GM19193 (cell line): ENCODE results near the gene TSPY9.
"Not testable (repeated sequence)": the region's sequence is repeated elsewhere in the genome, so short reads cannot be mapped to it uniquely, and the experiment has no call there.

Source experiments
- POLR2A ChIP-seq: IDR thresholded peaks from 4 replicates; pipeline ENCODE4 v1.6.1; 2011; ENCODE audit not compliant: insufficient read depth, insufficient read length; ENCODE audit errors: extremely low read depth

TSPY9 gene, protein sequence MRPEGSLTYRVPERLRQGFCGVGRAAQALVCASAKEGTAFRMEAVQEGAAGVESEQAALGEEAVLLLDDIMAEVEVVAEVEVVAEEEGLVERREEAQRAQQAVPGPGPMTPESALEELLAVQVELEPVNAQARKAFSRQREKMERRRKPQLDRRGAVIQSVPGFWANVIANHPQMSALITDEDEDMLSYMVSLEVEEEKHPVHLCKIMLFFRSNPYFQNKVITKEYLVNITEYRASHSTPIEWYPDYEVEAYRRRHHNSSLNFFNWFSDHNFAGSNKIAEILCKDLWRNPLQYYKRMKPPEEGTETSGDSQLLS

DNA sequence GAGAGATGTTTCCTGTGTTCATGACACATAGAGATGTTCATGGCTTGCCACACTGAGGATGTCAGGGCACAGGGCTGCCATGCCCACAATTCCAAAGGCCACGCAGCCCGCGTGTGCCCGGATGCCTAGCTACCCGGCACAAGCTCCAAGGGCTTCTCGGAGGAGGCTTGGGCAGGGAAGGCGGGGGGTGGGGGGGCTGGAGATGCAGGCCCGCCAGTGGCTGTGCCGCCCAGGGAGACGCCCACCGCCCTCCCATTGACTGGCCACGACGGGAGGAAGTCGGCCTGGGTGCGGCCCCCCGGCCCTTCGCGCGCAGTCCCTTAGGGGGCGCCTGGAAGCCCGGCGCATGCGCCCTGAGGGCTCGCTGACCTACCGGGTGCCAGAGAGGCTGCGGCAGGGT, at the start of gene TSPY9:
Gene TSPY9 (plus strand): TSS at position 301 of the 400 bp plus-strand sequence. CDS start 46 bp downstream, at position 347.
- not testable (repeated sequence) for TF ChIP-seq POLR2A

DNA sequence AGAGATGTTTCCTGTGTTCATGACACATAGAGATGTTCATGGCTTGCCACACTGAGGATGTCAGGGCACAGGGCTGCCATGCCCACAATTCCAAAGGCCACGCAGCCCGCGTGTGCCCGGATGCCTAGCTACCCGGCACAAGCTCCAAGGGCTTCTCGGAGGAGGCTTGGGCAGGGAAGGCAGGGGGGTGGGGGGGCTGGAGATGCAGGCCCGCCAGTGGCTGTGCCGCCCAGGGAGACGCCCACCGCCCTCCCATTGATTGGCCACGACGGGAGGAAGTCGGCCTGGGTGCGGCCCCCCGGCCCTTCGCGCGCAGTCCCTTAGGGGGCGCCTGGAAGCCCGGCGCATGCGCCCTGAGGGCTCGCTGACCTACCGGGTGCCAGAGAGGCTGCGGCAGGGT, 20.4 kb upstream of the TSPY9 start, which contains the start of gene TSPY1:
Gene TSPY1 (plus strand): TSS at position 301 of the 400 bp plus-strand sequence. CDS start 46 bp downstream, at position 347.
- not testable (repeated sequence) for TF ChIP-seq POLR2A

DNA sequence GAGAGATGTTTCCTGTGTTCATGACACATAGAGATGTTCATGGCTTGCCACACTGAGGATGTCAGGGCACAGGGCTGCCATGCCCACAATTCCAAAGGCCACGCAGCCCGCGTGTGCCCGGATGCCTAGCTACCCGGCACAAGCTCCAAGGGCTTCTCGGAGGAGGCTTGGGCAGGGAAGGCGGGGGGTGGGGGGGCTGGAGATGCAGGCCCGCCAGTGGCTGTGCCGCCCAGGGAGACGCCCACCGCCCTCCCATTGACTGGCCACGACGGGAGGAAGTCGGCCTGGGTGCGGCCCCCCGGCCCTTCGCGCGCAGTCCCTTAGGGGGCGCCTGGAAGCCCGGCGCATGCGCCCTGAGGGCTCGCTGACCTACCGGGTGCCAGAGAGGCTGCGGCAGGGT, 40.5 kb downstream of the TSPY9 start, which contains the start of gene TSPY10:
Gene TSPY10 (plus strand): TSS at position 301 of the 400 bp plus-strand sequence. CDS start 46 bp downstream, at position 347.
- not testable (repeated sequence) for TF ChIP-seq POLR2A
